ENCODE data around the gene GSE1.

GRCh38 chr16:85699628-85700027, 86.5 kb downstream of the GSE1 start:
- no peak for TF ChIP-seq CTCF (IDR thresholded peaks at IDR 0.05)
- TF ChIP-seq POLR2A (IDR thresholded peaks at IDR 0.05): no peak

Data from testis (tissue), 2 donors.